Effector memory CD8-positive, alpha-beta T cell (primary cell): Measurements from ENCODE around the gene CYP4F8.
"Not testable (repeated sequence)": the region's sequence is repeated elsewhere in the genome, so short reads cannot be mapped to it uniquely, and the experiment has no call there.

Experiments
- ATAC-seq: fragments of 150-1000 bp; cut with Tn5 transposase; replicated peaks from 2 replicates; pipeline ENCODE4 v1.10.0; 2021; ENCODE audit warnings: mild to moderate bottlenecking, moderate library complexity
- DNase-seq, 3 experiments: peaks; one replicate each; pipeline ENCODE4 v3.0.0; 2021
- H3K27ac Mint-ChIP-seq, 2 donors: one replicate each; pipeline ENCODE4 v1.8.0; 2022; ENCODE audit warnings: mild to moderate bottlenecking in 2 of 2, mixed read lengths in 2 of 2, moderate library complexity in 2 of 2
- H3K27me3 Mint-ChIP-seq, 2 donors: one replicate each; pipeline ENCODE4 v1.8.0; 2022; ENCODE audit warnings: mixed read lengths in 2 of 2
- H3K36me3 Mint-ChIP-seq: one replicate; pipeline ENCODE4 v1.8.0; 2022; ENCODE audit warnings: mild to moderate bottlenecking, moderate library complexity, mixed read lengths; ENCODE audit not compliant: insufficient read depth
- H3K4me1 Mint-ChIP-seq, 2 donors: one replicate each; pipeline ENCODE4 v1.8.0; 2022; ENCODE audit warnings: low read depth in 2 of 2, mixed read lengths in 2 of 2
- H3K4me3 Mint-ChIP-seq, 2 donors: one replicate each; pipeline ENCODE4 v1.8.0; 2022; ENCODE audit warnings: mild to moderate bottlenecking in 2 of 2, mixed read lengths in 2 of 2, moderate library complexity in 2 of 2
- H3K9me3 Mint-ChIP-seq, 2 donors: one replicate each; pipeline ENCODE4 v1.8.0; 2022; ENCODE audit warnings: mixed read lengths in 2 of 2

CYP4F8 gene

GRCh38 chr19:15592506-15592905, 22.5 kb upstream of the CYP4F8 start:
- H3K36me3 Mint-ChIP-seq: not testable (repeated sequence)

GRCh38 chr19:15593766-15594165, 21.3 kb upstream of the CYP4F8 start:
- not testable (repeated sequence) for H3K36me3 Mint-ChIP-seq

More at GRCh38 chr19:15592506-15592905, 22.5 kb upstream of the CYP4F8 start:
- not testable (repeated sequence) for H3K4me3 Mint-ChIP-seq, DNase-seq, H3K9me3 Mint-ChIP-seq, H3K27ac Mint-ChIP-seq, H3K4me1 Mint-ChIP-seq, ATAC-seq
- H3K27me3 Mint-ChIP-seq: peaks cover 66 to 94% of the 10 kb centered on the region in 2 donors

GRCh38 chr19:15595069-15595468, 19.9 kb upstream of the CYP4F8 start:
- DNase-seq (no peak), ATAC-seq (no peak)
- Mint-ChIP-seq H3K4me3 (no peak overlapping the region), H3K9me3 (no peaks in the 10 kb centered on the region), H3K27me3 (peaks cover 48 to 68% of the 10 kb centered on the region in 2 donors), H3K27ac (no peak overlapping the region), H3K36me3 (no peaks in the 10 kb centered on the region), H3K4me1 (no peaks in the 10 kb centered on the region)

More at GRCh38 chr19:15593766-15594165, 21.3 kb upstream of the CYP4F8 start:
- not testable (repeated sequence) for H3K4me1 Mint-ChIP-seq, H3K9me3 Mint-ChIP-seq, ATAC-seq, DNase-seq, H3K27ac Mint-ChIP-seq, H3K4me3 Mint-ChIP-seq
- H3K27me3 Mint-ChIP-seq: peaks cover 56 to 81% of the 10 kb centered on the region in 2 donors

DNA sequence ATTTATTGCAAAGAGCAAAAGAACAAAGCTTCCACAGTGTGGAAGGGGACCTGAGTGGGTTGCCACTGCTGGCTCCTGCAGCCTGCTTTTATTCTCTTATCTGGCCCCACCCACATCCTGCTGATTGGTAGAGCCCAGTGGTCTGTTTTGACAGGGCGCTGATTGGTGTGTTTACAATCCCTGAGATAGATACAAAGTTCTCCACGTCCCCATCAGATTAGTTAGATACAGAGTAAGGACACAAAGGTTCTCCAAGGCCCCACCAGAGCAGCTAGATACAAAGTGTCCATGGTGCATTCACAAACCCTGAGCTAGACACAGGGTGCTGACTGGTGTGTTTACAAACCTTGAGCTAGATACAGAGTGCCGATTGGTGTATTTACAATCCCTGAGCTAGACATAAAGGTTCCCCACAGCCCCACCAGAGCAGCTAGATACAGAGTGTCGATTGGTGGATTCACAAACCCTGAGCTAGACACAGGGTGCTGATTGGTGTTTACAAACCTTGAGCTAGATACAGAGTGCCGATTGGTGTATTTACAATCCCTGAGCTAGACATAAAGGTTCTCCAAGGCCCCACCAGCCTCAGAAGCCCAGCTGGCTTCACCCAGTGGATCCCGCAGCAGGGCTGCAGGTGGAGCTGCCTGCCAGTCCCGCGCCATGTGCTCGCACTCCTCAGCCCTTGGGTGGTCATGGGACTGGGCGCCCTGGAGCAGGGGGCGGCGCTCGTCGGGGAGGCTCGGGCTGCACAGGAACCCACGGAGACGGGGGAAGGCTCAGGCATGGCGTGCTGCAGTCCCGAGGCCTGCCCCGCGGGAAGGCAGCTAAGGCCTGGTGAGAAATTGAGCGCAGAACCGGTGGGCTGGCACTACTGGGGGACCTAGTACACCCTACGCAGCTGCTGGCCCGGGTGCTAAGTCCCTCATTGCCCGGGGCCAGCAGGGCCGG, 6.8 kb upstream of the CYP4F8 start:
- H3K4me1 Mint-ChIP-seq, DNase-seq, H3K36me3 Mint-ChIP-seq, ATAC-seq, H3K27ac Mint-ChIP-seq, H3K4me3 Mint-ChIP-seq, H3K9me3 Mint-ChIP-seq: not testable (repeated sequence)
- peaks cover 18 to 44% of the 10 kb centered on the region in 2 donors for H3K27me3 Mint-ChIP-seq

DNA sequence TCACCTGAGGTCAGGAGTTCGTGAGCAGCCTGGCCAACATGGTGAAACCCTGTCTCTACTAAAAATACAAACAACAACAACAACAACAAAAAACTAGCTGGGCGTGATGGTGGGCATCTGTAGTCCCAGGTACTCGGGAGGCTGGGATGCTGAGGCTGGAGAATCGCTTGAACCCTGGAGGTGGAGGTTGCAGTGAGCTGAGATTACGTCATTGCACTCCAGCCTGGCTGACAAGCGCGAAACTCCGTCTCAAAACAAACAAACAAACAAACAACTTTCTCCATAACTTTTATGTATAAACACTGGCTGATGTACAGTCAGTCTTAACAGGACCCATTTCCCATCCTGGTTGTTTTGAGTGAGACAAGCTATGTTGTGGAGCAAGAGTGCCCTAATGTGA, 5.8 kb upstream of the CYP4F8 start:
- Mint-ChIP-seq H3K9me3 (no peaks in the 10 kb centered on the region), H3K27ac (no peak overlapping the region), H3K4me1 (no peaks in the 10 kb centered on the region), H3K36me3 (peaks cover 3% of the 10 kb centered on the region), H3K27me3 (peaks cover 18 to 48% of the 10 kb centered on the region in 2 donors), H3K4me3 (no peak overlapping the region)
- DNase-seq (no peak), ATAC-seq (no peak)

- H3K9me3 Mint-ChIP-seq: no peaks in the 10 kb centered on the region
- no peaks in the 10 kb centered on the region for H3K4me1 Mint-ChIP-seq
- no peak overlapping the region for H3K4me3 Mint-ChIP-seq
- H3K36me3 Mint-ChIP-seq: no peaks in the 10 kb centered on the region
- peaks cover 25 to 66% of the 10 kb centered on the region in 2 donors for H3K27me3 Mint-ChIP-seq
- no peak overlapping the region for H3K27ac Mint-ChIP-seq
- DNase-seq: no peak
- ATAC-seq: no peak
Measured at GRCh38 chr19:15612342-15612741, 2.7 kb upstream of the CYP4F8 start.

GRCh38 chr19:15613338-15613737, 1.7 kb upstream of the CYP4F8 start:
- Mint-ChIP-seq H3K9me3 (no peaks in the 10 kb centered on the region), H3K4me1 (no peaks in the 10 kb centered on the region), H3K27ac (no peak overlapping the region), H3K4me3 (no peak overlapping the region), H3K27me3 (peaks cover 35 to 68% of the 10 kb centered on the region in 2 donors), H3K36me3 (no peaks in the 10 kb centered on the region)
- DNase-seq (no peak), ATAC-seq (no peak)

GRCh38 chr19:15615526-15615925, 508 bp downstream of the CYP4F8 start:
- no peak for ATAC-seq
- DNase-seq: no peak
- H3K27me3 Mint-ChIP-seq: peaks cover 38 to 74% of the 10 kb centered on the region in 2 donors
- no peaks in the 10 kb centered on the region for H3K36me3 Mint-ChIP-seq
- no peaks in the 10 kb centered on the region for H3K4me1 Mint-ChIP-seq
- no peak overlapping the region for H3K27ac Mint-ChIP-seq
- no peaks in the 10 kb centered on the region for H3K9me3 Mint-ChIP-seq
- no peak overlapping the region for H3K4me3 Mint-ChIP-seq

- no peaks in the 10 kb centered on the region for H3K9me3 Mint-ChIP-seq
- H3K4me1 Mint-ChIP-seq: no peaks in the 10 kb centered on the region
- no peak overlapping the region for H3K4me3 Mint-ChIP-seq
- no peak overlapping the region for H3K27ac Mint-ChIP-seq
- DNase-seq (no peak), ATAC-seq (no peak)
- peaks cover 38 to 67% of the 10 kb centered on the region in 2 donors for H3K27me3 Mint-ChIP-seq
- H3K36me3 Mint-ChIP-seq: no peaks in the 10 kb centered on the region
Measured at GRCh38 chr19:15616183-15616582, 1.2 kb downstream of the CYP4F8 start.

DNA sequence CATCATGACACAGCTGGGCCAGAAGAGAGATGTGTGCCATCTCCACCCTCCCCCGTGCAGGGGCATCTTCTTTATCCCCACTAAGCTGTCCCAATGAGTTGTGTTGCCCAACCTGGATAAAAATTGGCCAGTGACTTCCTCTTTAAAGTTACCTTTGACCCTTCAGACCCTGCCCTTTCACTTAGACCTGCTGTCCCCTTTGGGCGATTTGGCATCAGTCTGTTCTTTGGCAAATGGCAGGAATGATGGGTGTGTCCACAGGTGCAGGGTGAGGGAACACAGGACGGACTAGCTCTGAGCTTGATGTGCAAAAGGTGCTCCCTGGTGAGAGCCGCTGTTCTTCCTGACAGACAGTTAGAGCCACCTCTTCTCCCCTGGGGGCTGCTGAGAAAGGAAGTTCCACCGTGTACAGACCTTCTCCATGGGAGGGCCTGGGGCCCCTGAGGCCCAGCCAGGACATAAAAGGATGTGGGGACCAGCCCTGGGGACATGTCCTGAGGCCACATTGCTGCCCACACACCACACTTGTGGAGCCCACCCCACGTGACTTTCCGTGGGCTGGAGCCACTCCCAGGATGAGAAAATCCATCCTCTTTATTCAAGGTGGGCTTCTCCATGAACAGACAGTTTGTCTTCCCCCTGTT, 1.7 kb downstream of the CYP4F8 start:
- ATAC-seq (no peak), DNase-seq (no peak)
- Mint-ChIP-seq H3K27me3 (peaks cover 38 to 71% of the 10 kb centered on the region in 2 donors), H3K4me3 (no peak overlapping the region), H3K27ac (no peak overlapping the region), H3K36me3 (no peaks in the 10 kb centered on the region), H3K9me3 (no peaks in the 10 kb centered on the region), H3K4me1 (no peaks in the 10 kb centered on the region)

DNA sequence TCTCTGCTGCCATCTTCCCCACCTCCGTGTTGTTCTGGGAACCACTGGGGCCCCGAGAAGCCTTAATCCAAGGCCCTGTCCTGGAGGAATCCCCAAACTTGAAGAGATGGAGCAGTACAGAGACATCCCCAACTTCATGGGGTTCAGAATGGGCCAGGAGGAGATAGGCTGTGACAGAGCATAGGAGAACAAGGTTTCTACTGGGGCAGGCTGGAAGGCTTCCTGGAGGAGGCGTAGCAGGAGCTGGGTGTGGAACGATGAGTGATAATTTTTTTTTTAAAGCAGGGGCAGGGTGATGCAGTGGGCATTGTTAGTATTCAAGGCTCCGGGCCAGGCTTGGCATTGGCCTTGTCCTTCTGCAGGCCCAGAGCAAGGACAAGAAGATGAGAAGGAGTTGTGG, 3.3 kb downstream of the CYP4F8 start:
- no peak overlapping the region for H3K4me3 Mint-ChIP-seq
- no peaks in the 10 kb centered on the region for H3K9me3 Mint-ChIP-seq
- H3K4me1 Mint-ChIP-seq: no peaks in the 10 kb centered on the region
- H3K27ac Mint-ChIP-seq: no peak overlapping the region
- no peak for ATAC-seq
- no peaks in the 10 kb centered on the region for H3K36me3 Mint-ChIP-seq
- peaks cover 47 to 84% of the 10 kb centered on the region in 2 donors for H3K27me3 Mint-ChIP-seq
- DNase-seq: no peak

- Mint-ChIP-seq H3K27me3 (peaks cover 53 to 76% of the 10 kb centered on the region in 2 donors), H3K4me3 (no peak overlapping the region), H3K4me1 (no peaks in the 10 kb centered on the region), H3K36me3 (no peaks in the 10 kb centered on the region), H3K27ac (no peak overlapping the region), H3K9me3 (no peaks in the 10 kb centered on the region)
- DNase-seq (no peak), ATAC-seq (no peak)
Measured at GRCh38 chr19:15621801-15622200, 6.8 kb downstream of the CYP4F8 start.

DNA sequence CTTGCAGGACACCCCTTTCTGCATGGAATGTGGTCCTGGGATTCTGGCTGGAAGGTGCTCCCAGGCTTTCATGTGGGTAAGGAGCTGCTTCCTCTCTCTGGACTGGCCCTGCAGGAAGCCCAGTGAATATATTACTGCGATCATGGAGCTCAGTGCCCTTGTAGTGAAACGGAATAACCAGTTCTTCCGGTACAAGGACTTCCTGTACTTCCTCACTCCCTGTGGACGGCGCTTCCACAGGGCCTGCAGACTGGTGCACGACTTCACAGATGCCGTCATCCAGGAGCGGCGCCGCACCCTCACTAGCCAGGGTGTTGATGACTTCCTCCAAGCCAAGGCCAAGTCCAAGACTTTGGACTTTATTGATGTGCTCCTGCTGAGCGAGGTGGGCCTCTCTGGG, 8.0 kb downstream of the CYP4F8 start:
- Mint-ChIP-seq H3K36me3 (no peaks in the 10 kb centered on the region), H3K27ac (no peak overlapping the region), H3K9me3 (no peaks in the 10 kb centered on the region), H3K4me3 (no peak overlapping the region), H3K27me3 (peaks cover 46 to 69% of the 10 kb centered on the region in 2 donors), H3K4me1 (no peaks in the 10 kb centered on the region)
- ATAC-seq: no peak
- no peak for DNase-seq
